SK-N-SH (cell line): ENCODE results near the gene DDIT3.

Source experiments
- CHD2 ChIP-seq: fragments of 150-350 bp; IDR thresholded peaks from 2 replicates; pipeline ENCODE4 v1.6.1; 2018; ENCODE audit warnings: low read length; ENCODE audit not compliant: partially characterized antibody
- EP300 ChIP-seq, 2 experiments: IDR thresholded peaks; 2 replicates each; pipeline versions ENCODE4 v1.4.0 to v1.6.1; 2012; ENCODE audit warnings: borderline replicate concordance in 1 of 2, low read depth in 1 of 2, low read length in 1 of 2
- EZH2phosphoT487 ChIP-seq: fragments of 200-600 bp; sonication (generic); IDR thresholded peaks from 2 replicates; pipeline ENCODE4 v1.6.1; 2017; ENCODE audit warnings: low read depth, mixed run types, mild to moderate bottlenecking, antibody characterized with exemption, moderate library complexity, borderline replicate concordance
- FOXJ3 ChIP-seq: sonication (generic); formaldehyde crosslinking; IDR thresholded peaks from 2 replicates; pipeline ENCODE4 v1.5.1; 2020; ENCODE audit warnings: mild to moderate bottlenecking, missing genetic modification reagents
- FOXM1 ChIP-seq: IDR thresholded peaks from 2 replicates; pipeline ENCODE4 v1.4.0; 2012; ENCODE audit warnings: low read depth, mild to moderate bottlenecking
- JUND ChIP-seq: IDR thresholded peaks from 2 replicates; pipeline ENCODE4 v1.4.0; 2012
- POLR2AphosphoS5 ChIP-seq: IDR thresholded peaks from 2 replicates; pipeline ENCODE4 v1.6.1; 2012; ENCODE audit warnings: low read depth, low read length
- SIN3A ChIP-seq: IDR thresholded peaks from 2 replicates; pipeline ENCODE4 v1.6.1; 2012; ENCODE audit warnings: low read depth, mild to moderate bottlenecking, low read length, moderate library complexity, borderline replicate concordance
- YY1 ChIP-seq: IDR thresholded peaks from 2 replicates; pipeline ENCODE4 v1.4.0; 2012; ENCODE audit warnings: low read depth, mild to moderate bottlenecking
- TF ChIP-seq, protein P1 (sequence below): fragments of 200-600 bp; sonication (generic); IDR thresholded peaks from 2 replicates; pipeline ENCODE4 v1.6.1; 2017; ENCODE audit warnings: antibody characterized with exemption, mild to moderate bottlenecking, moderate library complexity
- TF ChIP-seq, protein P2 (sequence below): IDR thresholded peaks from 2 replicates; pipeline ENCODE4 v1.6.1; 2012; ENCODE audit warnings: mild to moderate bottlenecking, low read depth, low read length, moderate library complexity
- TF ChIP-seq, protein P3 (sequence below): IDR thresholded peaks from 2 replicates; pipeline ENCODE4 v1.4.0; 2012; ENCODE audit warnings: low read depth
- TF ChIP-seq, protein P4 (sequence below): IDR thresholded peaks from 2 replicates; pipeline ENCODE4 v1.4.0; 2012; ENCODE audit warnings: low read depth, borderline replicate concordance

GRCh38 chr12:57531836-57532235, 11.5 kb upstream of the DDIT3 start:
- TF ChIP-seq CHD2 (no peak), EP300 (IDR thresholded peaks at IDR 0.05; ENCODE audit: borderline replicate concordance in 1 of 2, low read depth in 1 of 2, low read length in 1 of 2) (no peak), POLR2AphosphoS5 (no peak), JUND (no peak), EZH2phosphoT487 (no peak), FOXM1 (no peak), SIN3A (no peak), YY1 (no peak), FOXJ3 (CRISPR knock-in tag) (no peak)
- TF ChIP-seq, protein P1, sequence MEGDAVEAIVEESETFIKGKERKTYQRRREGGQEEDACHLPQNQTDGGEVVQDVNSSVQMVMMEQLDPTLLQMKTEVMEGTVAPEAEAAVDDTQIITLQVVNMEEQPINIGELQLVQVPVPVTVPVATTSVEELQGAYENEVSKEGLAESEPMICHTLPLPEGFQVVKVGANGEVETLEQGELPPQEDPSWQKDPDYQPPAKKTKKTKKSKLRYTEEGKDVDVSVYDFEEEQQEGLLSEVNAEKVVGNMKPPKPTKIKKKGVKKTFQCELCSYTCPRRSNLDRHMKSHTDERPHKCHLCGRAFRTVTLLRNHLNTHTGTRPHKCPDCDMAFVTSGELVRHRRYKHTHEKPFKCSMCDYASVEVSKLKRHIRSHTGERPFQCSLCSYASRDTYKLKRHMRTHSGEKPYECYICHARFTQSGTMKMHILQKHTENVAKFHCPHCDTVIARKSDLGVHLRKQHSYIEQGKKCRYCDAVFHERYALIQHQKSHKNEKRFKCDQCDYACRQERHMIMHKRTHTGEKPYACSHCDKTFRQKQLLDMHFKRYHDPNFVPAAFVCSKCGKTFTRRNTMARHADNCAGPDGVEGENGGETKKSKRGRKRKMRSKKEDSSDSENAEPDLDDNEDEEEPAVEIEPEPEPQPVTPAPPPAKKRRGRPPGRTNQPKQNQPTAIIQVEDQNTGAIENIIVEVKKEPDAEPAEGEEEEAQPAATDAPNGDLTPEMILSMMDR: no peak
- TF ChIP-seq, protein P2, sequence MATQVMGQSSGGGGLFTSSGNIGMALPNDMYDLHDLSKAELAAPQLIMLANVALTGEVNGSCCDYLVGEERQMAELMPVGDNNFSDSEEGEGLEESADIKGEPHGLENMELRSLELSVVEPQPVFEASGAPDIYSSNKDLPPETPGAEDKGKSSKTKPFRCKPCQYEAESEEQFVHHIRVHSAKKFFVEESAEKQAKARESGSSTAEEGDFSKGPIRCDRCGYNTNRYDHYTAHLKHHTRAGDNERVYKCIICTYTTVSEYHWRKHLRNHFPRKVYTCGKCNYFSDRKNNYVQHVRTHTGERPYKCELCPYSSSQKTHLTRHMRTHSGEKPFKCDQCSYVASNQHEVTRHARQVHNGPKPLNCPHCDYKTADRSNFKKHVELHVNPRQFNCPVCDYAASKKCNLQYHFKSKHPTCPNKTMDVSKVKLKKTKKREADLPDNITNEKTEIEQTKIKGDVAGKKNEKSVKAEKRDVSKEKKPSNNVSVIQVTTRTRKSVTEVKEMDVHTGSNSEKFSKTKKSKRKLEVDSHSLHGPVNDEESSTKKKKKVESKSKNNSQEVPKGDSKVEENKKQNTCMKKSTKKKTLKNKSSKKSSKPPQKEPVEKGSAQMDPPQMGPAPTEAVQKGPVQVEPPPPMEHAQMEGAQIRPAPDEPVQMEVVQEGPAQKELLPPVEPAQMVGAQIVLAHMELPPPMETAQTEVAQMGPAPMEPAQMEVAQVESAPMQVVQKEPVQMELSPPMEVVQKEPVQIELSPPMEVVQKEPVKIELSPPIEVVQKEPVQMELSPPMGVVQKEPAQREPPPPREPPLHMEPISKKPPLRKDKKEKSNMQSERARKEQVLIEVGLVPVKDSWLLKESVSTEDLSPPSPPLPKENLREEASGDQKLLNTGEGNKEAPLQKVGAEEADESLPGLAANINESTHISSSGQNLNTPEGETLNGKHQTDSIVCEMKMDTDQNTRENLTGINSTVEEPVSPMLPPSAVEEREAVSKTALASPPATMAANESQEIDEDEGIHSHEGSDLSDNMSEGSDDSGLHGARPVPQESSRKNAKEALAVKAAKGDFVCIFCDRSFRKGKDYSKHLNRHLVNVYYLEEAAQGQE: no peak
- TF ChIP-seq, protein P3, sequence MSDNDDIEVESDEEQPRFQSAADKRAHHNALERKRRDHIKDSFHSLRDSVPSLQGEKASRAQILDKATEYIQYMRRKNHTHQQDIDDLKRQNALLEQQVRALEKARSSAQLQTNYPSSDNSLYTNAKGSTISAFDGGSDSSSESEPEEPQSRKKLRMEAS: no peak
- TF ChIP-seq, protein P4, sequence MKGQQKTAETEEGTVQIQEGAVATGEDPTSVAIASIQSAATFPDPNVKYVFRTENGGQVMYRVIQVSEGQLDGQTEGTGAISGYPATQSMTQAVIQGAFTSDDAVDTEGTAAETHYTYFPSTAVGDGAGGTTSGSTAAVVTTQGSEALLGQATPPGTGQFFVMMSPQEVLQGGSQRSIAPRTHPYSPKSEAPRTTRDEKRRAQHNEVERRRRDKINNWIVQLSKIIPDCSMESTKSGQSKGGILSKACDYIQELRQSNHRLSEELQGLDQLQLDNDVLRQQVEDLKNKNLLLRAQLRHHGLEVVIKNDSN: no peak
